Stimulated activated naive CD8-positive, alpha-beta T cell treated with anti-CD3 and anti-CD28 coated beads, Interleukin-15, amount 100 ng/mL, for 72 hours (primary cell): ENCODE results near the gene TVP23A.

Source experiments
- ATAC-seq: fragments of 150-1000 bp; cut with Tn5 transposase; 2 replicates; pipeline ENCODE4 v1.10.0; 2021; ENCODE audit warnings: mild to moderate bottlenecking, moderate library complexity
- DNase-seq, 2 donors: peaks; one replicate each; pipeline ENCODE4 v3.0.0; 2021 to 2022
- H3K27ac Mint-ChIP-seq, 2 donors: one replicate each; pipeline ENCODE4 v1.8.0; 2022; ENCODE audit warnings: mild to moderate bottlenecking in 2 of 2, mixed read lengths in 2 of 2, moderate library complexity in 2 of 2
- H3K27me3 Mint-ChIP-seq: one replicate; pipeline ENCODE4 v1.8.0; 2022; ENCODE audit warnings: mixed read lengths
- H3K4me1 Mint-ChIP-seq: one replicate; pipeline ENCODE4 v1.8.0; 2022; ENCODE audit warnings: mild to moderate bottlenecking, mixed read lengths
- H3K4me3 Mint-ChIP-seq, 2 donors: one replicate each; pipeline ENCODE4 v1.8.0; 2022; ENCODE audit warnings: mild to moderate bottlenecking in 2 of 2, mixed read lengths in 2 of 2, moderate library complexity in 1 of 2
- H3K9me3 Mint-ChIP-seq, 2 donors: one replicate each; pipeline ENCODE4 v1.8.0; 2022; ENCODE audit warnings: mixed read lengths in 2 of 2

Gene TVP23A

DNA sequence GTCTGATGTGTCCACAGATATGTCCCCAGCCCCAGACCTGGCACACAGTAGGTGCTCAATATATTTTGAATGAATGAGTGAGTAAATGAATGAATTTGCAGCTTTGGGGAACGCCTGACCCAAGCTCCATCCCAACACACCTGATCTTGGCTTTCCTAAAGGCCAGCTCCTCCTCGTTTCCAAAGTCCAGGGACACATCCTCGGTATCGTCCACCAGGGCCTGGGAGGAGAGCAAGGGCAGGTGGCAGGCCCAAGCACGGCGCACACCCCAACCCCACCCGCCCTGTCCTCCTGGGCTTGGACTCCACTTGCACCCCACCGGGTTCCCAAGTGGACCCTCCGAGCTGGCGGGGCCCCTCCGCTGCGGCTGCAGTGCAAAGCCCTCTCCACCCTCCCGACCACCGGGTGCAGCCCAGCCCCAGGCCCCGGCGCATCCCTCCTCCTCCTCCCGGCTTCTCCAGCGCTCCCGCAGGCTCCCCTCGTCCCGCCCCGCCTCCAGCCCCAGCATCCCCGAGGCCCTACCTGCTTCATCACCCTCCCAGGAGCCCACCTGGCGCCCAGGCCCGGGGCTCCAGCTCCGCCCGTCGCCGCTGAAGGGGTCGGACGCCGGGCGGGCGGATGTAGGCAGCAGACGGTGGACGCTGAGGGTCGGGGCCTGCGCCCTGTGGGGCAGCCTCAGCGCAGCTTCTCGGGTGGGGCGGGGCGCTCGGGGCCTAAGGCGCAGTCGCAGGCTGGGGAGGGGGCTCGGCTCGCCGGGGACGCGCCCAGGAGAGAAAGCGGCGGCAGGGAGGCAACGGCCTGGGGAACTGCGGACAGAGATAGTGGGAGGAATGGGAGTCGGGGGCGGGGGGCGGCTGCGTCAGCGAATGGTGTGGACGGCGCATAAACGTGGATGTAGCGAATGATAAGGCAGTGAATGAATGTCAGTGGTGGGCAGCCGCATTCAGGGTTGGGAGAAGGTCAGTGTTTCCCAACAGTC, at the start of gene TVP23A:
Gene TVP23A, minus strand, starts transcription at position 832 of the 979 bp plus-strand sequence. Its CDS starts 301 bp downstream, at position 531.
- DNase-seq (no peak), ATAC-seq (peak; percentile 59)
- Mint-ChIP-seq H3K27me3 (peaks cover 19% of the 10 kb centered on the region), H3K27ac (peak within 1 kb of the TSS in 1 of 2 donors; percentile 50), H3K4me3 (no peak within 1 kb of the TSS), H3K9me3 (no peaks in the 10 kb centered on the region), H3K4me1 (peaks cover 11% of the 10 kb centered on the region)

DNA sequence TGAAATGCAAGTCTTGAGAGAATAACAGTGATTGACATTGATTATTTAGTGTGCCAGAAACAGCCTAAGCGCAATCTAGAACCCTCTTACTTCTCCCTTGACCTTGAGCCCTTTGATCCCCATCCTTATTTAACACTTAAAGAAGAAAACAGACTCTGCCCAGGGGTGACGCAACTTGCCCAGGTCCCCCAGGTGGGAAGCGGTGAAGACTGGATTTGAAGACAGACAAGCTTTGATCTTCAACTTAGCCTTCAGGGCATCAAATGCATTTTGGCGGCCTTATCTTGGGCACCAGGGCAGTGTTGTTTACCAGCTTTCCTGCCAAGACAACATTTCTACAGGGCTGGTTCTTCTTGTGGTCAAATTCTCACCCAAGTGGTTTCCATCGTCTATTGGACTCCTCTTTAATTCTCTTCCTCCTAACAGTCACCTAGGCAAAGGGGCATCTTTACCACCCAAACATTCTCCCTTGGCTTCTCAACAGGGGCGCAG, 49.6 kb upstream of the TVP23A start:
- Mint-ChIP-seq H3K4me3 (peak overlapping the region in 1 of 2 donors; percentile 14), H3K9me3 (no peaks in the 10 kb centered on the region), H3K27ac (no peak overlapping the region), H3K27me3 (peaks cover 52% of the 10 kb centered on the region), H3K4me1 (peaks cover 42% of the 10 kb centered on the region)
- ATAC-seq = no peak
- DNase-seq = no peak

DNA sequence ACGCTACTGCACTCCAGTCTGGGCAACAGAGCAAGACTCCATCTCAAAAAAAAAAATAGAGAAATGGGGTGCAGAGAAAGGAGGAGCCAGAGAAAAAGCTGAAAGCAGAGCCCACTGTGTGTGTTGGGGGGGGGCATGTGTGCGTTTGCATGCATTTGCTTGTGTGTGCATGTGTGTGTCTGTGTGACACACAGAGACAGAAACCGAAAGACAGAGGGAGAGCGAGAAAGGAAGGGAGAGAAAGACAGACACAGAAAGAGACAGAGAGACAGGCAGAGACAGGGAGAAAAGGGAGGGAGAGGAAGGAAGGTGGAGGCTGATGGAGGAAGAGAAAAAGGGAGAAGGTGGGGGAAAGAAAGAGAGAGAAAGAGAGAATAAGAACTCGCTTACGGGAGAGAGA, 48.6 kb upstream of the TVP23A start:
- H3K27me3 Mint-ChIP-seq = peaks cover 51% of the 10 kb centered on the region
- H3K27ac Mint-ChIP-seq = no peak overlapping the region
- no peaks in the 10 kb centered on the region for H3K9me3 Mint-ChIP-seq
- no peak for DNase-seq
- peaks cover 46% of the 10 kb centered on the region for H3K4me1 Mint-ChIP-seq
- no peak overlapping the region for H3K4me3 Mint-ChIP-seq
- no peak for ATAC-seq

DNA sequence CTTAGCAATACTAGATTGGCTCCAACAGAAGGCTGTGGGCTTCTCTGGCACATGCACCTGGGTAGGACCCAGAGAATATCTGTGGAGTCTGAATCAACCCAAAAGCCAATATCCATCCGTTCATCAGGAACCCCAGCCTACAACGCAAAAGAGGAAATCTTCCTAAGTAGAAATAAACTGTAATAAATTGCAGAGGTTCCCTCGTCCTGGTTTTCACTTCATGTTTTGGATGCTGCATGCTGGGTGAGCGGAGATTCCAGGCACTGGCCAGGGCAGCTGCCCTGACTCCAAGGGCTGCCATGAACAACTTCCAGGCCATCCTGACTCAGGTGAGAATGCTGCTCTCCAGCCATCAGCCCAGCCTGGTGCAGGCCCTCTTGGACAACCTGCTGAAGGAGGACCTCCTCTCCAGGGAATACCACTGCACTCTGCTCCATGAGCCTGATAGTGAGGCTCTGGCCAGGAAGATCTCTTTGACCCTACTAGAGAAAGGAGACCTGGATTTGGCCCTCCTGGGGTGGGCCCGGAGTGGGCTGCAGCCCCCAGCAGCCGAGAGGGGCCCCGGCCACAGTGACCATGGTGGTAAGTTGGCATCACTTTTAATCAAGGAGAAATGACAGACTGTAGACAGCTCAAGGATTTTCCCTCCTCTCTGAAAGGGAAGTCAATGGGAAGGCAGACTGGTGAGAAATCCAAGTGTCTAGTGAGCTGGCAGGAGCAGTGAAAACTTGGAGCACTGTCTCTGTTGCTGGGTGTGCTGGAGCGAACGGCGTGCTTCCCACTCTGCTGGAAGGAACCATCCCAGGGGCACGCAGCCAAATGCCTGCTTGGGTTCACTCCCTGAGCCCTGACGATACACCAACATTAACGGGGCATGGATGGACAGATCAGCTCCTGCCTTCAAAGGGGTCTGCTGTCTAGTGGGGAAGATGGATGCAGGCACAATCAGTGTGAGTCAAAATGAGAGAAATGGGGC, 47.7 kb upstream of the TVP23A start:
- DNase-seq = no peak
- no peaks in the 10 kb centered on the region for H3K9me3 Mint-ChIP-seq
- H3K4me1 Mint-ChIP-seq = peaks cover 40% of the 10 kb centered on the region
- peak overlapping the region in 1 of 2 donors; percentile 74 for H3K27ac Mint-ChIP-seq
- H3K27me3 Mint-ChIP-seq = peaks cover 56% of the 10 kb centered on the region
- H3K4me3 Mint-ChIP-seq = no peak overlapping the region
- ATAC-seq = no peak

DNA sequence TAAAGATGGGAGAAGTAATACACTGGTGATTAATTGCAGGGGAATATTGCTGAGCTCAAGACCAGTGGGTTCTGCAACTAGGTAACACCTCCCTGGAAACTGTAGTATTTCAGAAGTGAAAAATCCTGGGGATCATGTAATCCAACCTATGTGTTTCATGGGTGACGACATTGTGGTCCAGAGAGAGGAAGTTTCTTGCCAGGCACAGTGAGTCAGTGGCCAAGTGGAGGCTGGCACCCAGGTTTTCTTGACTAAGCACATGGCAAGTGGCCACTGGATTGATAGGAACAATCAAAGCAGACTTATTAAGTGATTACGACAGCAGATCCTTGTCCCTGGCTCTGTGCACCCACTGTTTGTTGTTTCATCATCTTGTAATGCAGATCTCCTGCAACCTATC, 43.8 kb upstream of the TVP23A start:
- no peak for DNase-seq
- ATAC-seq = no peak
- Mint-ChIP-seq H3K27me3 (peaks cover 51% of the 10 kb centered on the region), H3K4me1 (peaks cover 7% of the 10 kb centered on the region), H3K4me3 (no peak overlapping the region), H3K27ac (no peak overlapping the region), H3K9me3 (peaks cover 10 to 20% of the 10 kb centered on the region in 2 donors)

DNA sequence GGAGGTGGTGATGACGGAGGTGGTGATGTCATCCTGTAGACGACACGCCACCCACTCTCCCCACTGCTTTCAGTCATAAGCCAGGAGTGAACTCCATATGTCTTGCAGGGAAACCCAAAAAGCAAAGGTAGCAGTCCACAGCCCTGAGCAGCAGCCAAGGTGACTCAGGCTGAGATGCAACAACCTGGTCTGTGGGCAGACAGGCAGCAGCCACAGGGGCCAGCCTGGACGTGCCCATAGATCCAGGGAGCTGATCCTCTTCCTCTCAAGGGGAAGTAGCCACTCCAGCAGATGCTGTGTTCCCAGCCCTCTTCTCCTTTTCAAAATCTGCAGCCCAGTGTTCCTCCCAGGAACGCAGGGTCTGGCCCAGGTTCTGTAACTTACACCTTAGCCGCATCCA, 41.1 kb upstream of the TVP23A start:
- DNase-seq (no peak), ATAC-seq (no peak)
- Mint-ChIP-seq H3K4me3 (no peak overlapping the region), H3K9me3 (peaks cover 10 to 20% of the 10 kb centered on the region in 2 donors), H3K27ac (no peak overlapping the region), H3K27me3 (peaks cover 36% of the 10 kb centered on the region), H3K4me1 (peaks cover 7% of the 10 kb centered on the region)

DNA sequence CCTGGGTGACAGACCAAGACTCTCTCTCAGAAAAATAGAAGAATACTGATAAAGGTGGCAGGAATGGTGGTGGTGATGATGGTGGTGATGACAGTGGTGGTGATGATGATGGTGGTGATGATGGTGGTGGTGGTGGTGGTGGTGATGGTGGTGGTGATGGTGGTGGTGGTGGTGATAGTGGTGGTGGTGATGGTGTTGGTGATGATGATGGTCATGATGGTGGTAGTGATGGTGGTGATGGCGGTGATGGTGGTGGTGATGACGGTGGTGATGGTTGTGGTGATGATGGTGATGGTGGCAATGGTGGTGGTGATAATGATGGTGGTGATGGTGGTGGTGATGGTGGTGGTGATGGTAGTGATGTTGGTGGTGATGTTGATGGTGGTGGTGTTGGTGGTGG, 40.4 kb upstream of the TVP23A start:
- ATAC-seq (no peak), DNase-seq (no peak)
- Mint-ChIP-seq H3K4me3 (no peak overlapping the region), H3K9me3 (peaks cover 10 to 20% of the 10 kb centered on the region in 2 donors), H3K27ac (no peak overlapping the region), H3K27me3 (peaks cover 36% of the 10 kb centered on the region), H3K4me1 (peaks cover 7% of the 10 kb centered on the region)

DNA sequence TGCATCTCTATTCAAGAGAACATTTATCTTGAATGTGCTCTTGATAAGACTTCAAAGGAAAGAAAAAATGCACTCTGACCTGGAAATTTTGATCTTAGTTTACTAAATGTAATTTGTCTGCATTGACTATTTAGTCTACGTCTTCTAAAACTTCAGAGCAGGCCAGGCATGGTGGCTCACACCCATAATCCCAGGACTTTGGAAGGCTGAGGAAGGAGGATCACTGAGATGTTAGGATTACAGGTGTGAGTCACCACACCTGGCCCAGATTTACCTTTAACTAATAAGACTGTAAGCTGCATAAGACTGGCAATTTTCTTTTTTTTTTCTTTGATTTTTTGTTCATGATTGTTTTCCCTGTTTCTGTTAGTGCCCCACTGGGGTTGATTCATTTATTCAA, 39.6 kb upstream of the TVP23A start:
- Mint-ChIP-seq H3K4me1 (peaks cover 9% of the 10 kb centered on the region), H3K27me3 (peaks cover 36% of the 10 kb centered on the region), H3K4me3 (no peak overlapping the region), H3K27ac (no peak overlapping the region), H3K9me3 (peaks cover 10 to 20% of the 10 kb centered on the region in 2 donors)
- DNase-seq = no peak
- ATAC-seq = no peak

DNA sequence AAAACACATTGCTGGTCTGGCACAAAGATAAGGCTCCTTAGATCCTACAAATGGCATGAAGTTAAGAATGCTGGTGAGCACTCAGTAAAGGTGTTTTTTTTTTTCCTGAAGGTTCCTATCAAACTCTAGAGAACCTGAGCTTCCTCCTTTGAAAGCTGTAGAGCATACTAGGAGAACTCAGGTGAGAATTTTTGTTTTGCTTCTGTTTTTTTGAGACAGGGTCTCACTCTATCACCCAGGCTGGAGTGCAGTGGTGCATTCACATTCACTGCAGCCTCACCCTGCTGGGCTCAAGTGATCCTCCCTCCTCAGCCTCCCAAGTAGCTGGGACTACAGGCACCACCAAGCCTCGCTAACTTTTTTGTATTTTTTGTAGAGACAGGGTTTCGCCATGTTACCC, 37.4 kb upstream of the TVP23A start:
- Mint-ChIP-seq H3K27ac (no peak overlapping the region), H3K27me3 (peaks cover 16% of the 10 kb centered on the region), H3K9me3 (peaks cover 10 to 20% of the 10 kb centered on the region in 2 donors), H3K4me3 (no peak overlapping the region), H3K4me1 (peaks cover 12% of the 10 kb centered on the region)
- ATAC-seq (no peak), DNase-seq (no peak)

DNA sequence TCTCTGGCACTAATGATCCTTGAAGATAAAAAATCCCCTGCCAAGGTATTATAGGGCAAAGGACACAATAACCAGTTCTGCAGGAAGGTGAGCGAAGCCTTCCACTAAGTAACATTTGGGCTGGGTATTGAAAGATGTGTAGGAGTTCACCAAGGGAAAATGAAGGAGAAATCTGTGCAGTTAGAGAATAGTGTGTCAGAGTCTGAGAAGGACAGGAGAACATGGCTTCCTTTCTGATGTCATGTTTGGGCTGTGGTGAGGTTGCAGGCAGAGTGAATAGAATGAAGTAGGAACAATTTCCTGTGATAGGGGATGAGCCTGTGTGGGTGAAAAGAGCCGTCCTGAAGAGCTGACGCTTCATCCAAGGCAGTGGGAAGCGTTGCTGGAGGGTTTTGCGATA, 34.4 kb upstream of the TVP23A start:
- H3K4me3 Mint-ChIP-seq = no peak overlapping the region
- DNase-seq (no peak), ATAC-seq (no peak)
- peaks cover 14% of the 10 kb centered on the region for H3K27me3 Mint-ChIP-seq
- H3K27ac Mint-ChIP-seq = no peak overlapping the region
- peaks cover 12% of the 10 kb centered on the region for H3K4me1 Mint-ChIP-seq
- H3K9me3 Mint-ChIP-seq = peaks cover 0 to 1% of the 10 kb centered on the region in 2 donors

DNA sequence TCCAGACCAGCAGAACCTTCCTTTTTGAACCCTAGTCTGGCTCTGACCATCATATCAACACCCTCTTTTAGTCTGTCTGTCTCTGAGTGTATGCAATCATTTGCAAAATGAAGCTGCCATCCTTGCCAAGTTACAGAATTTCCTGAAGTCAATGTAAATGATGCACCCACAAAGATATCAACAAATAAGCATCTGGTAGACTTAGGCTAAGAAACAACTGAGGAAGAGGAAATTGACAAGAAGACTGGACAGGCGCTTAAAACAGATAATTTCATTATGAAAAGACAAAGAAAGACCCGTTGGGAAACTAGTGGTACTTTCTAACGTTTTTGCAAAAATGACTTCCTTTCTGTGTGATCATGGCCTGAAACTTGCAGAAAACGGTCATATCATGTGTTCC, 33.7 kb upstream of the TVP23A start:
- Mint-ChIP-seq H3K9me3 (no peaks in the 10 kb centered on the region), H3K4me3 (no peak overlapping the region), H3K27ac (no peak overlapping the region), H3K27me3 (peaks cover 20% of the 10 kb centered on the region), H3K4me1 (peaks cover 12% of the 10 kb centered on the region)
- DNase-seq (no peak), ATAC-seq (no peak)

DNA sequence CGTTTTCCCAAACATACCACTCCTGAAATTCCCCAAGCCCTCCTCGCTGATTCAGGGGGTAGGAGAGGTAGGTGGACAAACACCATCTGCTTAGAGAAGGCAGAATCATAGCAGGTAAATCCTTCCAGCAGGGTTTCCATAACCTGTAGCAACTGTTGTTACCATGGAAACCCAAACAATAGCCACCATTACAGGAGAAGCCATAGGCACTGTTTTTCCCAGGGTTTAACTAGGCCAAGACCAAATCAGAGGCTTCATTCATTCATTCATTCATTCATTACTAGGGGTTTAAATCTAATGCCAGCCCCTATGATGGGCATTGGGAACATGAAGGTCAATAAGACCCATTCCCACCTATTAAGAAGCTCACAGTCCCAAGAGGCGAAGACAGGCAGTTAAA, 32.9 kb upstream of the TVP23A start:
- H3K9me3 Mint-ChIP-seq = no peaks in the 10 kb centered on the region
- peaks cover 28% of the 10 kb centered on the region for H3K27me3 Mint-ChIP-seq
- ATAC-seq (no peak), DNase-seq (no peak)
- no peak overlapping the region for H3K27ac Mint-ChIP-seq
- peaks cover 12% of the 10 kb centered on the region for H3K4me1 Mint-ChIP-seq
- no peak overlapping the region for H3K4me3 Mint-ChIP-seq

DNA sequence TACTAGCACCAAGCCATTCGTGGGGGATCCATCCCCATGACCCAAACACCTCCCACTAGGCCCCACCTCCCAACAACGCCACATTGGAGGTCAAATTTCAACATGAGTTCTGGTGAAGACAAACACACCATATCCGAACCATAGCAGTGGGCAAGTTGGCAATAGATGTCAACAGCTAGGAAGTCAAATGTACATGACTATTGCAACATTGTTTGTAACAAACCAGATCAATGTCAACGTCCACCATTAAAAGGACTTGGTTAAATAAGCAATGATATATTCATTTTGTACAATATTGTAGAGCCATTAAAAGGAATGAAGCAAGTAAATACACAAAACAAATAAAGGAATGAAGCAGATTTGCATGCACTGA, 31.9 kb upstream of the TVP23A start:
- no peak for ATAC-seq
- no peak overlapping the region for H3K4me3 Mint-ChIP-seq
- H3K9me3 Mint-ChIP-seq = no peaks in the 10 kb centered on the region
- H3K27me3 Mint-ChIP-seq = peaks cover 28% of the 10 kb centered on the region
- no peak for DNase-seq
- H3K27ac Mint-ChIP-seq = no peak overlapping the region
- H3K4me1 Mint-ChIP-seq = peaks cover 12% of the 10 kb centered on the region

DNA sequence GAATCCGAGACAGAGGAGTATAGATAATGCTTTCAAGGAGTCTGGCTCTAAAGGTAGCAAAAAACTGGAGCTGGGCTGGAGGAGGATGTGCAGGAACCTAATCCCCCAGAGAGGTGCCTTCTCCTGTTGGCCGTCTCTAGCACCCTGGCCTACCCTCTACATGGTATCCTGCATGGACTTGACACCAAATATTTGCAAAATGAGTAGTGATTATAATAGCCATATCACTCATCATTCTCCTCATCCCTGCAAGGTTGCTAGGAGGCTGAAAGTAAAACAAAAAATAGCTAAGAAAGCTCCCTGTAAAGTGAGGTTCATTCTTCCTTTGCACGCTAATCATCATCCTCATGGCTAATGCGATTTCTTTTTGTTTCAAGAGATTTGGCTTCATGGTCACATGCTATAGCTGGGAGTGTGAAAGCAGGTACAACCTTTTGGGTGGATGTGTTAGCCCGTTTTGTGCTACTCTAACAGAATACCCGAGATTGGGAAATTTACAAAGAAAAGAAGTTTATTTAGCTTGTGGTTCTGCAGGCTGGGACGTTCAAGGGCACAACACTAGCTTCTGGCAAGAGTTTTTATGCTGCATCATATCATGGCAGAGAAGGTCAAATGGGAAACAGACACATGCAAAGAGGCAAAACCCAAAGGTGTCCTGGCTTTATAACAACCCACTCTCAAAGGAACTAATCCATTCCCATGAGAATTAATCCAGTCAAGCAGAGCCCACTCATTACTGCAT, 31.3 kb upstream of the TVP23A start:
- H3K9me3 Mint-ChIP-seq = no peaks in the 10 kb centered on the region
- no peak for DNase-seq
- ATAC-seq = no peak
- H3K4me1 Mint-ChIP-seq = peaks cover 12% of the 10 kb centered on the region
- no peak overlapping the region for H3K27ac Mint-ChIP-seq
- H3K4me3 Mint-ChIP-seq = no peak overlapping the region
- peaks cover 28% of the 10 kb centered on the region for H3K27me3 Mint-ChIP-seq

DNA sequence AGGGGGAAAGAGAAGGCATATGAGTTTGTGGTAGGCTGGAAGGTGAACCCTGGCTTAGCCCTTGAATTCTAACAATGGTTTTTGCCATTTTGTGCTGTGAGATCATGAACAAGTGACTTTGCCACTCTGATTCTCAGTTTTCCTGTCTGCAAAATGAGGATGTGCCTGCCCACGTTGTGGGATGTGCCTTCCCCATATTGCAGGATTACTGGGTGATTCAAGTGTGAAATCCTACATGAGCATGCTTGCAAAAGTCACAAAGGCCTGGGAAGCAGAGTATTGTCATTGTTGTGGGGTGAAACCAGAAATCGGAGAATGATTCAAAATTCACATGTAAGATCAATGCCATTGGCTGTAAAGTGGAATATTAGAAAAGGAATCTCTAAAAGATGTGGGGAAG, 28.6 kb upstream of the TVP23A start:
- Mint-ChIP-seq H3K4me1 (peaks cover 3% of the 10 kb centered on the region), H3K9me3 (no peaks in the 10 kb centered on the region), H3K4me3 (no peak overlapping the region), H3K27me3 (peaks cover 36% of the 10 kb centered on the region), H3K27ac (no peak overlapping the region)
- no peak for DNase-seq
- ATAC-seq = no peak
